Thyroid gland (tissue), 4 donors: ENCODE data around the gene PALLD. TPM values are rescaled to one million over a fixed set of nuclear protein-coding genes. Genes with fewer than 3 reads are reported as not detected.

Source experiments
- DNase-seq, 2 donors: peaks; one replicate each; pipeline ENCODE4 v3.0.0-alpha.2; 2019
- H3K27ac ChIP-seq, 3 donors: fragments of 200-600 bp; sonication (generic); 1 replicate in 2 of 3; 2 replicates in 1 of 3; pipeline ENCODE4 v1.5.1; 2016 to 2019; ENCODE audit warnings: mild to moderate bottlenecking in 1 of 3, moderate library complexity in 1 of 3
- H3K27me3 ChIP-seq: fragments of 200-600 bp; sonication (generic); one replicate; pipeline ENCODE4 v1.5.1; 2019
- H3K36me3 ChIP-seq, 2 donors: fragments of 200-600 bp; sonication (generic); one replicate each; pipeline ENCODE4 v1.5.1; 2016 to 2019
- H3K4me1 ChIP-seq, 2 donors: fragments of 200-600 bp; sonication (generic); one replicate each; pipeline ENCODE4 v1.5.1; 2017 to 2019
- H3K4me3 ChIP-seq, 3 donors: fragments of 200-600 bp; sonication (generic); replicated peaks in 1 of 3; 1 replicate in 2 of 3; 2 replicates in 1 of 3; pipeline ENCODE4 v1.5.1; 2016; ENCODE audit warnings: mild to moderate bottlenecking in 1 of 3
- H3K9me3 ChIP-seq: fragments of 200-600 bp; sonication (generic); one replicate; pipeline ENCODE4 v1.5.1; 2017
- CTCF ChIP-seq, 6 experiments: fragments of 200-600 bp in 3 of 6; fragments of 450-650 bp in 3 of 6; sonication (generic) in 3 of 6; IDR thresholded peaks; one replicate each; pipeline ENCODE4 v1.5.1; 2016 to 2019; ENCODE audit warnings: antibody characterized with exemption in 6 of 6, mild to moderate bottlenecking in 2 of 6, inconsistent platforms in 1 of 6, moderate library complexity in 1 of 6
- POLR2A ChIP-seq, 2 donors: fragments of 450-650 bp; IDR thresholded peaks; one replicate each; pipeline ENCODE4 v1.6.1; 2017; ENCODE audit warnings: antibody characterized with exemption in 2 of 2, mild to moderate bottlenecking in 2 of 2, moderate library complexity in 1 of 2
- WGBS, 2 donors: methylation state at CpG; one replicate each; pipeline ENCODE4 v1.1.5; 2017; 5-methylcytosine and 5-hydroxymethylcytosine counted together
- intact Hi-C: fragments of 100-400 bp; cut with DNase I; formaldehyde crosslinking; loops from one replicate; pipeline ENCODE4 v1.15.1; 2023
- total RNA-seq, 4 donors: library from RNA; depleted of rRNA; stranded (reverse); fragments of >200 nt; gene quantifications; one replicate each; pipeline ENCODE4 v1.2.3, GENCODE V29; 2016

PALLD gene
- total RNA-seq, 4 donors from 2014 or later = 152 to 311 (median 226) TPM

DNA sequence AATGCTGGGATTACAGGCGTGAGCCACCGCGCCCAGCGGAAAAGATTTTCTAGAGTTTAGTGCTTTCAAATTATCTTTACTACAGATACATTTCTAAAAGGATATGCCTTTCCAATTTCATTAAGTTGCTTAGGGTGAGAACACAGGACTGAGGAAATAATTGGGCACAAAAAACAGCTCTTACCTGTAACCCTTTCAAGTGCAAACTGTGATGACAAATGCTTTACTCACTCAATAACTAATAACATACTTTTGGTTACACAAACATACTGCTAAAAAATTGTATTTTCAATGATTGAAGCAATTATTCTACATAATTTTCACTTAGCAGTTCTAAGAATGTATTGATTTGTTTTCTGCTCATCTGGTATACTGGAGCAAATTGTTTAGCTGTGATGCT is 40.2 kb downstream of the PALLD start:
- intact Hi-C loops = no loop called here

GRCh38 chr4:168537571-168537970 is 40.7 kb downstream of the PALLD start:
- TF ChIP-seq POLR2A (IDR thresholded peaks at IDR 0.05) (no peak), CTCF (IDR thresholded peaks at IDR 0.05) (no peak)
- no peaks in the 10 kb centered on the region for H3K36me3 ChIP-seq
- H3K4me3 ChIP-seq = no peak overlapping the region
- no peaks in the 10 kb centered on the region for H3K27me3 ChIP-seq
- DNase-seq = no peak
- no peaks in the 10 kb centered on the region for H3K9me3 ChIP-seq
- no peak overlapping the region for H3K27ac ChIP-seq
- WGBS, 2 donors = 55 to 75% methylated on average over 3 of the region's 3 CpGs
- H3K4me1 ChIP-seq = no peaks in the 10 kb centered on the region
- intact Hi-C loops = no loop called here

More for the DNA sequence above, 40.2 kb downstream of the PALLD start:
- TF ChIP-seq CTCF (IDR thresholded peaks at IDR 0.05) (no peak), POLR2A (IDR thresholded peaks at IDR 0.05) (no peak)
- DNase-seq = no peak
- no peak overlapping the region for H3K4me3 ChIP-seq
- WGBS, 2 donors = 97 to 100% methylated on average over 4 of the region's 4 CpGs
- no peaks in the 10 kb centered on the region for H3K4me1 ChIP-seq
- H3K36me3 ChIP-seq = no peaks in the 10 kb centered on the region
- H3K27me3 ChIP-seq = no peaks in the 10 kb centered on the region
- no peaks in the 10 kb centered on the region for H3K9me3 ChIP-seq
- H3K27ac ChIP-seq = no peak overlapping the region

DNA sequence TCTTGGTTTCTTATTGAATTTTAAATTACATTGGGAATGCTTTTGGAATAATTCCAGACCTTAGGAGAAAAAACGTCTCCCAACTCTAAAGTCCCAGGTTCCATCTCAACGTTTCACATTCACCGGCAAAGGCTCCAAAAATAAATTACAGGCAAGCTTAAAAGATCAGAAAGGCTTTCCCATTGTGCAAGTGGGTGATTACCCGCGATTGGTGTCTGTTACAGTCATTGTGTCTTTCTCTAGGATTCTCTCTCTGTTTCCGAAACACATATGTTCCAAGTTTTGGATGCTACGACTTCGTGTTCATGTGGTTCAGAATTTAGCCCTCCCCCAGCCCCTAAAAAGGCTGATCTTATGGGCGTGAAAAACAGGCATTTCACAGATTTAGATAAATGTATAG is 41.8 kb downstream of the PALLD start:
- Histone ChIP-seq H3K27ac (no peak overlapping the region), H3K36me3 (no peaks in the 10 kb centered on the region), H3K4me3 (no peak overlapping the region), H3K27me3 (no peaks in the 10 kb centered on the region), H3K4me1 (no peaks in the 10 kb centered on the region), H3K9me3 (no peaks in the 10 kb centered on the region)
- intact Hi-C loops = no loop called here
- TF ChIP-seq CTCF (IDR thresholded peaks at IDR 0.05) (no peak), POLR2A (IDR thresholded peaks at IDR 0.05) (no peak)
- 83 to 87% methylated on average over 9 of the region's 9 CpGs for WGBS, 2 donors
- DNase-seq = no peak

- Histone ChIP-seq H3K4me3 (no peak overlapping the region), H3K4me1 (no peaks in the 10 kb centered on the region), H3K27me3 (no peaks in the 10 kb centered on the region), H3K9me3 (no peaks in the 10 kb centered on the region), H3K36me3 (no peaks in the 10 kb centered on the region), H3K27ac (no peak overlapping the region)
- intact Hi-C loops = no loop called here
- no peak for DNase-seq
- no peak for TF ChIP-seq POLR2A (IDR thresholded peaks at IDR 0.05)
- TF ChIP-seq CTCF (IDR thresholded peaks at IDR 0.05) = no peak
- WGBS, 2 donors = 83 to 87% methylated on average over 9 of the region's 9 CpGs
Measured at GRCh38 chr4:168540086-168540485, 43.2 kb downstream of the PALLD start.

DNA sequence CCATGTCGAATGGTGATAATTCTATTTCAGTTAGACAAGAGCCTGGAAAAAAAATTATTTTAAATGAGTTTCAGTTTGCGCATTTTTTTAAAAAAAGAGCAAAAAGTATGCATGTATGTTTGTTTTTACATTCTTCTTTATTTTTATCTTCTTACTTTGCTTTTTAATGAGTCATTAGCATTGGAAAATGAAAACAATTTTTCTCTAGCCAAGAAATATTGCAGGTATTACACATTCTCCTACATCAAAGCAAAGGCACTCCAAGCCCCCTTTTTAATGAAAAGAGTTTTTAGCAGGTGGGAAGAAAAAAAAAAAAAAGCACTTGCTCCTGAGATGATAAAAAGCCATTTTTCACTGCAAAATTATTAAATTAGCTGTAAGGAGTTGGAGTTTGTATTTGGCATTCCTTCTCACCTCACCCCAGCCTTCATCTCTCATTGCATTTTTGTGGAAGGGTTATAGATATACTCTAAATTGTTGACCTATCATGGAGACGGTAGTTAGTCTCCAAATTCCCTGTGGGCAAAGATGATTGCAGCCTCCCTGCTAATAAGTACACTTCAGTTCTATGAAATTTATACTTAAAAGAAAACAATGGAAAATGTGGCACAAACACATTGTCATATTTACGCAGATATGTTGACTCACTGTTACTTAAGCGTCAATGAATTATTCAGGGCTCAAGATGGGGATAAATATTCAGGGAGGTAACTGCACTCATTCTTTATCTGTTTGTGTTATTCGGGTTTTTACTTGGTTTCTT is 43.8 kb downstream of the PALLD start:
- WGBS, 2 donors = 90 to 92% methylated on average over 6 of the region's 6 CpGs
- no peaks in the 10 kb centered on the region for H3K36me3 ChIP-seq

More for the DNA sequence above, 43.8 kb downstream of the PALLD start:
- intact Hi-C loops = no loop called here
- TF ChIP-seq CTCF (IDR thresholded peaks at IDR 0.05) (no peak), POLR2A (IDR thresholded peaks at IDR 0.05) (no peak)
- H3K4me3 ChIP-seq = no peak overlapping the region
- no peak overlapping the region for H3K27ac ChIP-seq
- H3K27me3 ChIP-seq = no peaks in the 10 kb centered on the region
- DNase-seq = no peak
- no peaks in the 10 kb centered on the region for H3K9me3 ChIP-seq
- H3K4me1 ChIP-seq = no peaks in the 10 kb centered on the region
